Testis (tissue), 3 donors: ENCODE measurements around the gene ANKRD18A. TPM values are rescaled to one million over a fixed set of nuclear protein-coding genes. Genes with fewer than 3 reads are reported as not detected.
"Not testable (repeated sequence)": the region's sequence is repeated elsewhere in the genome, so short reads cannot be mapped to it uniquely, and the experiment has no call there.

Experiments used
- DNase-seq: peaks from one replicate; pipeline ENCODE4 v3.0.0-alpha.2; 2019
- H3K27ac ChIP-seq, 2 donors: fragments of 200-600 bp; sonication (generic); one replicate each; pipeline ENCODE4 v1.5.1; 2019
- H3K27me3 ChIP-seq: fragments of 200-600 bp; sonication (generic); one replicate; pipeline ENCODE4 v1.5.1; 2019
- H3K36me3 ChIP-seq: fragments of 200-600 bp; sonication (generic); one replicate; pipeline ENCODE4 v1.5.1; 2017; ENCODE audit warnings: low read depth; ENCODE audit errors: missing control alignments
- H3K4me1 ChIP-seq: fragments of 200-600 bp; sonication (generic); one replicate; pipeline ENCODE4 v1.5.1; 2019
- H3K4me3 ChIP-seq, 2 donors: fragments of 200-600 bp; sonication (generic); one replicate each; pipeline ENCODE4 v1.5.1; 2017 to 2019
- H3K9me3 ChIP-seq: fragments of 200-600 bp; sonication (generic); one replicate; pipeline ENCODE4 v1.5.1; 2017
- POLR2A ChIP-seq: fragments of 450-650 bp; IDR thresholded peaks from one replicate; pipeline ENCODE4 v1.6.1; 2017; ENCODE audit warnings: antibody characterized with exemption, mild to moderate bottlenecking, moderate library complexity
- WGBS, 2 donors: methylation state at CpG; one replicate each; pipeline ENCODE4 v1.1.5; 2018; 5-methylcytosine and 5-hydroxymethylcytosine counted together
- intact Hi-C: fragments of 100-400 bp; cut with DNase I; formaldehyde crosslinking; loops from one replicate; pipeline ENCODE4 v1.15.1; 2023; ENCODE audit warnings: low total_unique reads
- polyA plus RNA-seq: library from polyadenylated mRNA; stranded (reverse); fragments of 350-450 nt; fragmentation: Illumina TruSeq; extraction: RNeasy Lipid Tissue Mini Kit (QIAGEN cat#74804); gene quantifications from one replicate; pipeline ENCODE4 v1.2.3, GENCODE V29; 2014; ENCODE audit warnings: low read depth, low replicate concordance; ENCODE audit not compliant: insufficient read depth
- total RNA-seq, 2 donors: library from RNA; depleted of rRNA; stranded (reverse); fragments of >200 nt; gene quantifications; one replicate each; pipeline ENCODE4 v1.2.3, GENCODE V29; 2016
- TF ChIP-seq, protein P1 (sequence below), 3 experiments: fragments of 450-650 bp in 2 of 3; fragments of 200-600 bp in 1 of 3; sonication (generic) in 1 of 3; IDR thresholded peaks; one replicate each; pipeline ENCODE4 v1.5.1; 2016 to 2019; ENCODE audit warnings: antibody characterized with exemption in 3 of 3, mild to moderate bottlenecking in 2 of 3, moderate library complexity in 1 of 3

ANKRD18A gene
- total and polyA plus RNA-seq, 3 donors from 2014 or later, result 14.2 to 80.2 (median 51.7) TPM

DNA sequence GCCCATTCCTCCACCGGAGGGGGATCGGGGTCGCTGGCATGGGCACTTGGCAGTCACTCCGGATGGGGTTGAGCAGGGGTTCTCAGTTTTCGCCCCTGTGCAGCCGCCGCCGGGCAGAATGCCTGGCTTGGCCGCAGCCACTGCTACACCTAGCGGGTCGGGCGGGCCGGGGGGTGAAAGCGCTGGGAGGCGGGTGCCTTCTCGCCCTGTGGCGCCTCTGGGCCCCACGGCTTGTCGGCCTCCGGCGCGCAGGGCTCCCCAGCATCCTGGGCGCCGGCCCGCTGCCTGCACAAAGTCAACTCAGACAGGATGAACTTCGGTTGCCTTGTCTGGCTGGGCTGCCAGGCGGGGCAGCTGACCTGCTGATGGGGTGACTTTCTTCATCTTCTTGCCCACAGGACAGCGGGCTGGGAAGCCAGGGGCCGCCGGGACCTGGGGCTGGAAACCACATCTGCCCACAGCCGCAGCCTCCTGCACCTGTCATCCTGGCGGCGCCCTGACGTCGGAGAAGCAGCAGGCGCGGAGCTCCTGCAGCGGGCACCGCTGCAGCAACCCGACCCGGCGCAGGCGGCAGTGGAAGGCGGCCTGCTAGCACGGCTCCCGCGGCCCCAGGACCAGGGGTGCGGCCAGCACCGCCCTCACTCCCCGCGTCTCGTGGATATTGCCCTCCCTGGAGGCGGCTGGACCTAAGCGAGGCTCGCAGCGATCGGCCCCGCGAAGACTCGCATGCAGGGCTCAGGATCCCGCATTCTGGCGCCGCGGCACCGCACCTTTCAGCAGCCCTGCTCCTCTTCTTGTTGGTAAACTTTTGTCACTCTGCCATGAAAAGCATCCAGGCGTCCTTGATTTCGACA is 1.3 kb upstream of the ANKRD18A start:
- Histone ChIP-seq H3K9me3 (no peaks in the 10 kb centered on the region), H3K27me3 (no peaks in the 10 kb centered on the region), H3K4me3 (peak overlapping the region; percentile 55 to 74), H3K4me1 (peaks cover 4% of the 10 kb centered on the region), H3K27ac (peak overlapping the region; percentile 15 to 38), H3K36me3 (no peaks in the 10 kb centered on the region)
- WGBS, 2 donors, result 0 to 2% methylated on average over 15 to 52 of the region's 67 CpGs
- no peak for TF ChIP-seq POLR2A
- TF ChIP-seq, protein P1, sequence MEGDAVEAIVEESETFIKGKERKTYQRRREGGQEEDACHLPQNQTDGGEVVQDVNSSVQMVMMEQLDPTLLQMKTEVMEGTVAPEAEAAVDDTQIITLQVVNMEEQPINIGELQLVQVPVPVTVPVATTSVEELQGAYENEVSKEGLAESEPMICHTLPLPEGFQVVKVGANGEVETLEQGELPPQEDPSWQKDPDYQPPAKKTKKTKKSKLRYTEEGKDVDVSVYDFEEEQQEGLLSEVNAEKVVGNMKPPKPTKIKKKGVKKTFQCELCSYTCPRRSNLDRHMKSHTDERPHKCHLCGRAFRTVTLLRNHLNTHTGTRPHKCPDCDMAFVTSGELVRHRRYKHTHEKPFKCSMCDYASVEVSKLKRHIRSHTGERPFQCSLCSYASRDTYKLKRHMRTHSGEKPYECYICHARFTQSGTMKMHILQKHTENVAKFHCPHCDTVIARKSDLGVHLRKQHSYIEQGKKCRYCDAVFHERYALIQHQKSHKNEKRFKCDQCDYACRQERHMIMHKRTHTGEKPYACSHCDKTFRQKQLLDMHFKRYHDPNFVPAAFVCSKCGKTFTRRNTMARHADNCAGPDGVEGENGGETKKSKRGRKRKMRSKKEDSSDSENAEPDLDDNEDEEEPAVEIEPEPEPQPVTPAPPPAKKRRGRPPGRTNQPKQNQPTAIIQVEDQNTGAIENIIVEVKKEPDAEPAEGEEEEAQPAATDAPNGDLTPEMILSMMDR (IDR thresholded peaks at IDR 0.05), result no peak
- peak; percentile 33 for DNase-seq
- intact Hi-C loops, result no loop called here

DNA sequence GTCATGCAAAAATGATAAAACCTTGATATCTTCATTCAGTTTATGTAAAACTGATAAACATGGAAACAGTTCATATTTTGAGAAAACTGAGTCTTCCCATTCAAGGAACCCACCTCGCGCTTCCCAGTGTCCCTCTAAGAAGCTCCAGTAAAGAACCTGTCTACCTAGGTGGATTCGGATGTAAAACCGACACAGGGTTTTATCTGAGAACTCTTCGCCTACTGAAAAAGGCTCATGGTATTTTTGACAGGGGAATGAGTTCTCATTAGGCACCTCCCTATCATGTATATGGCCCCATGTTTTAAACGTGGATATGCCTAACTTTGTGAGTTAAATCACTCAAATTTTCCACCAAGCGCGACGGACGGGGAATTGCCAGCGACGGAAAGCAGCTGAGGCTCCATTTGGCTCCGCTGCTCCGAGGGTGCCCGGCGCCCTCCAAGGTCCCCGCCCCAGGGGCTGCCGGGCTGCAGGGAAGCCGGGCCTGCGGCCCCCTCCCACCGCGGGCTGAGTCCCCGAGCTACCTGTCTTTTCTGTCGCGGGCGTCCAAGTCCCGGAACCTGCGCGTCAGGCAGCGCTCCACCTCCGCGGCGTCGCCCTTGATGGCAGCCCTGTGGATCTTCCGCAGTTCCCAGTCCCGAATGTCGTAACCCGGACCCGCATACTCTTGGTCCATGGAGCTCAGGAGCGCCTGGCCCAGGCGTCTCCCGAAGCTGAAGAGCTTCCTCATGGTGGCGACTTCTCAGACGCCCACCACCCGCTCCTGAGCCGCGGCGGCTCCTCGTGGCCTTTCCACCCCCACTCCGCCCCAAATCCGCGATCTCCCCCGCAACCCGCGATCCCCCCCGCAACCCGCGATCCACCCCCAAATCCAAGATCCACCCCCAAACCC is 594 bp downstream of the ANKRD18A start:
- DNase-seq, result no peak
- no peaks in the 10 kb centered on the region for H3K27me3 ChIP-seq

DNA sequence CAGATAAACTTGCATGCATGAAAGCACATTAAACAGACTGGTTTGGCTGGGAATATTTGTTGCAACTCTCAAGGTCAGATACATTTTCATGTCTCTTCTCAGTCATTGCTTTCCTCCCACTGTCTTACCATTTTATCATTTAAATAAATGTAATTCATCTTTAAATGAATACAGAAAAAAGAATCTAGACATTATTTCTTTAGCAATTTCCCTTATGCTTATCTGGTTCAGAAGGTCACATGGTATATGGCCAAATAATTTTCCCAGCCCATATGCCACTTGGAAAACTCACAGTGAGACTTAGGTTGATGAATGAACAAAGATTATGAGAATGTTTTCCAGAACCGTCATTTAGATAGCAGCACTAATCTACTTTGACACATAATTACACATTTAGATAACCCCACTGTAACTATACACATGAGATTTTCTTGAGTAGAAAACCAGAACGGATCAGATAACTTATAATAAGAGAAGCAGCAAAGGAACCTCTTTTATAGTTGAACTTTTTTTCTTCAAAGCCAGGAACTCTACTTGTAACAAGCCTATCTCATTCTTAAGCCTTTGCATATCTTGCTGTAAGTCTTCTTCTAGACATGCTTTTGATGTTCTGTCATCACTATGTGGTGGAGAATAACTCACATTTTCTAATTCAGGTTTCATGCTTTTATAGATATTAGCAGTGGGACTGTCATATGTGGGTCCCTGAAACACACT is 22.2 kb downstream of the ANKRD18A start:
- H3K4me3 ChIP-seq, H3K36me3 ChIP-seq, H3K27me3 ChIP-seq, H3K4me1 ChIP-seq, intact Hi-C loops, H3K9me3 ChIP-seq, DNase-seq: not testable (repeated sequence)
- WGBS, 2 donors, result 15 to 20% methylated on average over 2 of the region's 2 CpGs
- H3K27ac ChIP-seq, result peak overlapping the region in 1 of 2 donors; percentile 19

More for the DNA sequence above, 594 bp downstream of the ANKRD18A start:
- Histone ChIP-seq H3K9me3 (no peaks in the 10 kb centered on the region), H3K27ac (peak overlapping the region; percentile 68 to 76), H3K36me3 (no peaks in the 10 kb centered on the region), H3K4me1 (peaks cover 4% of the 10 kb centered on the region), H3K4me3 (peak overlapping the region; percentile 55 to 74)
- WGBS, 2 donors, result 2% methylated on average over 39 to 53 of the region's 58 CpGs
- TF ChIP-seq, protein P1 (IDR thresholded peaks at IDR 0.05), result no peak
- TF ChIP-seq POLR2A, result no peak
- intact Hi-C loops, result no loop called here

DNA sequence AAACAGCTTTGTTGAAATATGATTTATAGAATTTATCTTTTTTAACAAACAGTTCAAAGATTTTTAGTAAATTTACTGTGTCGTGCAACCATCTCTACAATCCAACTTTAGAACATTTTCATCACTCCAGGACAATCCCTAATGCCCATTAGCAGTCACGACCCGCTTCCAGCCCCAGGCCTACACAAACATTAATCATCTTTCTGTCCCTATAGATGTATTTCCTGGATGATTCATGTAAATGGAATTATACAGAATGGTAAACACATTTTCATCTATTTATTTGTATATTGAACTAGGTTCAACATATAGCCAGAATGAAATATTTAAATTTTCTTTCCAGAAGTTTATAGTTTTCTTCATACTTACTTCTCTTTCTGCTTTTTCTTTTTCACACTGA is 25.3 kb downstream of the ANKRD18A start:
- DNase-seq, H3K4me1 ChIP-seq, H3K9me3 ChIP-seq, H3K27me3 ChIP-seq, intact Hi-C loops, H3K4me3 ChIP-seq, H3K27ac ChIP-seq, H3K36me3 ChIP-seq: not testable (repeated sequence)
- WGBS, 2 donors, result 90 to 93% methylated on average over 3 of the region's 3 CpGs

DNA sequence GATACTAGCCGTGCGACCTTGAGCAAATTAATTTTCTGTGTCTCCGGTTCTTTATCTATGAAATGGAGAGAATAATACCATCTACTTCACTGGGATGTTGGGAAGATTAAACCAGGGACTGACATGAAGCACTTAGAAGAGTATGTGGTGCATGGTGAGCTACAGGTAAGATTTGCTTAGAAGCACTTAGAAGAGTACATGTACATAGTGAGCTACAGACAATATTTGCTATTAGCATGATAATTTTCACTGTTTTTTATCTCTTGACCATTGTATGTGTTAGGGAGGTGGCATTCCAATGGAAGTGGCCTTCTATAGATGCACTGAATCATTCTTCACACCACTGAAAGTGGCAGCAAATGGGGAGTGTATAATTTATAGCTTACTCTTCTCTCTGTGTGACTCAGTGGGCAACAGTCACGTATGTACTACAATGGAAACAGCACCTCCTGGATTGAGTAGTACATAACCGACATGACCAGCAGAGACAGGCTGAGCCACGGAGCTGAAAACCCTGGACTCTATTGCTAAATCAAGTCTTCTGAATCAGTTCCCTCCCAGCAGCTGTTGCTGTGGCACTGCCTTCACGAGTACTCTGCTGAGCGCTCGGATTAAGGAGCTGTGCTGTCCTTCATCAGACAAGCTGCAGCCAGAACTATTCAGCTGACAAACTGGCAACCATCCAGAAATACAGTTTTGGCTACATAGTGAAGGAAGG is 28.9 kb downstream of the ANKRD18A start:
- H3K9me3 ChIP-seq, H3K36me3 ChIP-seq, H3K27me3 ChIP-seq, H3K4me3 ChIP-seq, intact Hi-C loops, H3K4me1 ChIP-seq: not testable (repeated sequence)
- DNase-seq, result peak; percentile 76
- 25 to 92% methylated on average over 3 to 9 of the region's 9 CpGs for WGBS, 2 donors
- H3K27ac ChIP-seq, result peak overlapping the region in 1 of 2 donors; percentile 3

DNA sequence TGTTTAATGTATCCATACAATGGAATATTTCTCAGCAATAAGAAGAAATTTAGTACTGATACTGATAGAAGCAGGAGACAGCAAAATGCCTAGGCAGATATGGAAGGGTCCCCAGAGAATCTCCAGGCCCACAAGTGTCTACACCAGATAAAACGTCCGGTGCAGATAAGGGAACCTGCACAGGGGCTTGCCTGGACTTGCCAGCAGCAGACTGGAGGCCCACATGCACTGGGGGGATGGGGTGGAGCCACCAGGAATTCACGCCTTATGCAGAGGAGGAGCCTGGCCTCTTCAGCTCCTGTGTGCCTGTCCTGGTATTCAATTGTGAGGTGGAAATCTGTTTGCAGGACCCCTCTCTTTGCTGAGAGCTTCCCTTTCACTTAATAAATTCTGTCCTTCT is 36.6 kb downstream of the ANKRD18A start:
- H3K27me3 ChIP-seq, H3K36me3 ChIP-seq, H3K4me1 ChIP-seq, DNase-seq, H3K27ac ChIP-seq, H3K9me3 ChIP-seq, intact Hi-C loops, H3K4me3 ChIP-seq: not testable (repeated sequence)
- WGBS, 2 donors, result 38 to 60% methylated on average over 3 of the region's 3 CpGs

DNA sequence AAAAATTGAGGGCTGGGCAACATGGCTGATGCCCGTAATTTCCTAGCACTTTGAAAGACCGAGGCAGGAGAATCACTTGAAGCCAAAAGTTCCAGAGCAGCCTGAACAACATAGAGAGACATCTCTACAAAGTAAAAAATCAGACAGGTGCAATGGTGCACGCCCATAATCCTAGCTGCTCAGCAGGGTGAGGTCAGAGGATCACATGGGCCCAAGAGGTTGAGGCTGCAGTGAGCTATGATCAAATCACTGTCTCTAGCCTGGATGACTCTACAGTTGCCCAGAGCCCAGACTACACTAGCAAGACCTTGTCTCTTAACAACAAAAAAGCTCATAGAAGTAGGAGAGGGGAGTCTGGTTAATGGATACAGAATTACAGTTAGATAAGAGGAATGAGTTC is 40.3 kb downstream of the ANKRD18A start:
- DNase-seq, H3K27ac ChIP-seq, H3K36me3 ChIP-seq, H3K4me3 ChIP-seq, intact Hi-C loops, H3K9me3 ChIP-seq, H3K4me1 ChIP-seq, H3K27me3 ChIP-seq: not testable (repeated sequence)
- WGBS, 2 donors, result 83 to 89% methylated on average over 3 of the region's 3 CpGs

DNA sequence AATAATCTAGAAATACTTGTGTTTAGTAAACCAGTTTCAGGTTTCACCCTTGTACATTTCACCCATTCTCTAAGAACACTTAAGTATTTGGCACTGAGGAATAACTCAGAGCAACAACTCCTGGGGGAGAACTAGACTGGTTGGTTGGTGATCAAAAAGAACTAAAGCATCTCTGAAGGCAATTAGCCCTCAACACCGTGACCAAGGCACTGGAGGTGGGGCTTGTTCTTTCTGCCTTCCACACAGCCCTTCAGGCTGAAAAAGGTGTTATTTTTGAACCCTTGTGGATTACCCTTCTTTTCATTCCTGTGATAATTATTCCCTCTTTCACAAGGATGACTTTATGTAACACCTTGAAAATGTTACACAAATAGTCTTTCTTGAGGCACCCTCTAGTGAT is 44.2 kb downstream of the ANKRD18A start:
- H3K4me1 ChIP-seq, DNase-seq, H3K4me3 ChIP-seq, intact Hi-C loops, H3K36me3 ChIP-seq, H3K27ac ChIP-seq, H3K9me3 ChIP-seq, H3K27me3 ChIP-seq: not testable (repeated sequence)
- WGBS, 2 donors, result 17 to 24% methylated on average over 1 of the region's 1 CpG

DNA sequence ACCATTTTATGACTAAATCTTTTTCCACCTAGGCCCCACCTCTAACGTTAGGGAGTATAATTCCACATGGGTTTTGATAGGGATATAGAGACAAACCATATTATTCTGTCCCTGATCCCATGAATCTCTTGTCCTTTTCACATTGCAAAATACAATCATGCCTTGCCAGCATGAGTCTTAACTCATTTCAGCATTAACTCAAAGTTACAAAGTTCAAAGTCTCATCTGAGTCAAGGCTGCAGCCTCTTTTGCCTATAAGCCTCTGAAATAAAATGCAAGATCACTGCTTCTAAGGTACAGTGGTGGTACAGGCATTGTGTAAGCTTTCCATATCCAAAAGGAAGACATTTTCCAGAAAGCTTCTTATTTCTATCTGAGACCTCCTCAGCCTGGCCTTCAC is 54.3 kb downstream of the ANKRD18A start:
- intact Hi-C loops, DNase-seq, H3K36me3 ChIP-seq, H3K27me3 ChIP-seq, H3K4me1 ChIP-seq, H3K27ac ChIP-seq, H3K4me3 ChIP-seq, H3K9me3 ChIP-seq: not testable (repeated sequence)
- 46 to 100% methylated on average over 1 of the region's 1 CpG for WGBS, 2 donors
